GM18868 (cell line): ENCODE results near the gene AKR1C4.
"Not testable (repeated sequence)": the region's sequence is repeated elsewhere in the genome, so short reads cannot be mapped to it uniquely, and the experiment has no call there.

ENCODE experiments used
- ATAC-seq: cut with Tn5 transposase; IDR thresholded peaks from one replicate; pipeline ENCODE4 v1.9.1; 2021; ENCODE audit warnings: mild to moderate bottlenecking, moderate library complexity; ENCODE audit not compliant: unreplicated experiment

The AKR1C4 gene

DNA sequence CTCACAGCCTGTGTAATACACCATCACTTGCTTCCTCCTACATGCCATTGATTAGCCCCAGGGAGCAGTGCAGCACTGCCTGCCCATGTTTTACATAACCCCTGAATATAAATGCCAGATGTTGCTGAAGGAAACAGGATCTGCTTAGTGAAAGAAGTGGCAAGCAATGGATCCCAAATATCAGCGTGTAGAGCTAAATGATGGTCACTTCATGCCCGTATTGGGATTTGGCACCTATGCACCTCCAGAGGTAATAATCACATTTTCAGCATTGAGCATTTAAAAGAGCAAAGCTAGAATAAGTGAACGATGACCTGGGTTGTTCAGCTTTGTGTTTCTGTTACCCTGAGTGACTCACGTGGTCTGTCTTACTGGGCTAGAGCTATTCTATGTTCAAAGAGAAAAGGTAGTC, at the start of gene AKR1C4:
Gene AKR1C4, plus strand, starts transcription at position 136 of the 412 bp plus-strand sequence. Its CDS starts 31 bp downstream, at position 167.
- no peak for ATAC-seq

DNA sequence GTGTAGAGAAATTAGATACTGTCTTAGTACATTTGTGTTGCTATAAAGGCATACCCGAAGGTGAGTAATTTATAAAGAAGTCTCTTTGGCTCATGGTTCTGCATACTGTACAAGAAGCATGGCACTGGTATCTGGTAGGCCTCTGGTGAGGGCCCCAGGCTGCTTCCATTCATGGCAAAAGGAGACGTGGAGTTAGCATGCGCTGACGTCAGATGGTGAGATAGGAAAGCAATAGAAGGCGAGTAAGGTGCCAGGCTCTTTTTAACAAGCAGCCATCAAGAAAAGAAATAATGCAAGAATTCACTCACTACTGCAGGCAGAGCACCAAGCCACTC, 49.8 kb upstream of the AKR1C4 start:
- no peak for ATAC-seq

DNA sequence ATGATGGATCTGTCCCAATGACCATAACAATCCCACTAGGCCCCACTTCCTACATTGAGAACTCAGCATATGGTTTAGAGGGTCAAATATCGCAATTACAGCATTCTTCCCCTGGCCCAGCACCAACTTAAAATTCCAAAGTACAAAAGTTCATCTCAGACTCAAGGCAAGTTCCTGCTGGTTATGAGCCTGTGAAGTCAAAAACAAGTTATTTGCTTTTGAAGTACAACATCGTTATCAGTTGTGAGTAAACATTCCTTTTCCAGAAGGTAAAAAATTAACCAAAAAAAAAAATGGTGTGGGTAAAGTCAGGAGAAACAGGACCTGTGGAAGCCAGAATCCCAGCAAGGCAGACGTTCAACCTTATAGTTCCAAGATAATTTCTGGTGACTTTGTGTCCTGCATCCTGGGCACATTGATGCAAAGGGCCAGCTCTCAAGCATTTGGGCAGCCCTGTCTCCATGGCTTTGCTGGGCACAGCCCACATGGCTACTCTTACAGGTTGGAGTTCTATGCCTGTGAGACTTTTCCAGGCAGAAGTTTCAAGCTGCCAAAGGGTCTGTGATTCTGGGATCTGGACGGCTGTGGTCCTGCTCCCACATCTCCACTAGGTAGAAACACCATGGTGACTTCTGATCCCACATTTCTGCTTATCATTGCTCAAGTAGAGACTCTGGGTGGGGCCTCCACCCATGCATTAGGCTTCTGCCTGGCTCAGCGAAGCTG, 49.2 kb upstream of the AKR1C4 start:
- no peak for ATAC-seq

DNA sequence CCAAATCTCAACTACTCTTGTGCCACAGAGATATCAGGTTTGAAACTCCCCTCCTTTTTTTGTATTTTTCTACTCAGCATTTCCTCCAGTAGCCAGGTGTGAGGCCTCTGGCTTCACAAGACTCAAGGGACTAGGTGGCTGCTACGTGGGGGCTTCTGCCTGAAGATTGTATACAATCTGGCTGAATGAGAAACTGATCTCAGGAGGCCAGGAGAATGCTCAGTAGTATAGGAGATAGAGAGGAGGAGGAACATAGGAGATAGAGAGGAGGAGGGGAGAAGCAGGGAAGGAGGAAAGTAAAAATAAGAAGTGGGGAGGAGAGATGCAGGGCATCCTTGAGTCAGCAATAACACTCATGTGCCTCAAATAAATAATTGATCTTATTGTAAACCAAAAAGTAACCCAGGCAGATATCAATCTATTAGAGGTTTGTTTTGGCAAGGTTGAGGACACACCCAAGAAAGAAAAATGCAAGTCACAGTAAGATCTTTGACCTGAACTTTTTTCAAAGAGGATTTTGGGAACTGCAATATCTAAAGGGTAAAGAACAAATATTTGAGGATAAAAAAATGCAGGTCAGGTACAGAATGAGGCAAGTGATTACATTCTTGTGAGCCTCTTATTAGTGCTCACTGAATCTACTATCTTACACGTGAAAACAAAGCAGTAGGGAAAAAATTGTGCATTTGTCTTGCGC, 48.5 kb upstream of the AKR1C4 start:
- no peak for ATAC-seq

DNA sequence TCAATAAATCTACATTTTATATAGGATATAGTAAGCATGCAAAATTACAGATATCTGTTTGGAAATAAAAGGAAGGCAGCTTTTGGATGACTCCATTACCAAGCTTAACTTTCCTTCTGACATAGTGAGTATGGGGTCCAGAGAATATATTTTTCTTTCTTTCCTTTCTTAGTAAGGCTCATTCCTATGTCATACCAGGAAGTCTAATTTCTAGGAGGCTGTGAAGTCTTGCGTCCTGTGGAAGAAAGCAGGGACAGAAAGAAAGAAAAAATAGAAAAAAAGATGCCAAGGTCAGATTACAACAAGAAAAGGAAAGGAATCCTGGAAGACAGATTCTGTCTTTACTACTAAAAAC, 48.0 kb upstream of the AKR1C4 start:
- no peak for ATAC-seq

DNA sequence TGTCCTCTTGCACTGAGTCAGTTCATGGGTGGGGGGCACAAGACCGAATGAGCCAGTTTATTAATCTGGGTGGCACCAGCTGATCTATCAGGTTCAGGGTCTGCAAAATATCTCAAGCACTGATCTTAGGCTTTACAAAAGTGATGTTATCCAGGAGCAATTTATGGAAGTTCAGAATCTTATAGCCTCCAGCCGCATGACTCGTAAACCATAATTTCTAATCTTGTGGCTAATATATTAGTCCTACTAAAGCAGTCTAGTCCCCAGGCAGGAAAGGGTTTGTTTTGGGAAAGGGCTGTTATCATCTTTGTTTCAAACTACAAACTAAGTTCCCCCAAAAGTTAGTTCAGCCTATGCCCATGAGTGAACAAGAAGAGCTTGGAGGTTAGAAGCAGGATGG, 45.6 kb upstream of the AKR1C4 start:
- no peak for ATAC-seq

DNA sequence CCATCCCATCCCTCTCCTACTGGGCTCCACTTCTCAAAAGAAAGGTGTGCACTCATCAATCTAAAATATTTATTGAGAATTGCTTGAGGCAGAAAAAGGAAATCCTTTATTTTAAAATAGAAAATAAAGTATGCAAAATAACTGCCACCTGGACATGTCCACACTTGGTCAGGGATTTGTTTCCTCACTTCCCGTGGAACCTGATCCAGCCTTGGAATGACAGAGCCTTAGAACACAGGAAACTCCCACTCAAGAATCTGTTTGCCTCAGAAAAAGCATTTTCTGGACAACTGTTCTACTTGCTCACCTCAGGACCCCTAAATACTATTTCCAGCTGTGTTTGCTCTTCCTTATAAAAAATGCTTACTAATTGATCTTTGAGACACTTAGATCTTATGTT, 40.7 kb upstream of the AKR1C4 start:
- ATAC-seq: no peak

DNA sequence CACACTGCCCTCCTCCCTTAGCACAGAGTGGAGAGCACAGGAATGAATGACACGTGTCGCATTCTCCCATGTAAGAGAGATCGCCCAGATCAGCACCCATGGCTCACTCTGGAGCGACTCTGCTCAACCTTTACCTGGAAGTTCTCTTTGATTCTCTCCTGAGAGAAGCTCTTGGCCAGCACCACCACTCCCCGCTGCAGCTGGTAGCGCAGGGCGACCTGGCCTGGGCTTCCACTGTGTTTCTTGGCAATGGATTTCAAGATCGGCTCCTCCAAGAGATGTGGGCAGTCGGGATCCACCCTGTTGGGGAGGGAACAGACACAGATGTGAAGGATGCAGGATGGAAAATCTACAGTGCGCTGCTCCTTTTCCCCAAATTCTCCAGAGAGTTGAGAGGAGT, 39.1 kb upstream of the AKR1C4 start:
- ATAC-seq: no peak

DNA sequence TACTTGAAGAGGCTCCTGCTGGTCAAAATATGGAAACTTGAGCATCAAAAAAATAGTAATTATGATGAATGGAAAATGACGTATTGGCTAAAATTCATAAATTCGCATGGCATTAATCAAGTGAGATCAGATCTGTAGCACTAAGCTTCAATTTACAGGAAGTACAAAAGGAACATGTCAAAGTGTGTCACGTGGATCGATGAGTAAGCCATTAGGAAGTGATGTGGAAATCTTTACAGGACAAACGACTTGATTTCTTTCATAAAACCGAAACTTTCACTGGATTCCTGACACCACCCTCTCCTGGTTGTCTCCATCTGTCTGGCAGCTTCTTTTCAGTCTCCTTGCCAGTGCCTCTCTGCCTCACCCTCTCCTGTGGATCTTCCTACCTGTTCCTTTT, 37.5 kb upstream of the AKR1C4 start:
- ATAC-seq: no peak

DNA sequence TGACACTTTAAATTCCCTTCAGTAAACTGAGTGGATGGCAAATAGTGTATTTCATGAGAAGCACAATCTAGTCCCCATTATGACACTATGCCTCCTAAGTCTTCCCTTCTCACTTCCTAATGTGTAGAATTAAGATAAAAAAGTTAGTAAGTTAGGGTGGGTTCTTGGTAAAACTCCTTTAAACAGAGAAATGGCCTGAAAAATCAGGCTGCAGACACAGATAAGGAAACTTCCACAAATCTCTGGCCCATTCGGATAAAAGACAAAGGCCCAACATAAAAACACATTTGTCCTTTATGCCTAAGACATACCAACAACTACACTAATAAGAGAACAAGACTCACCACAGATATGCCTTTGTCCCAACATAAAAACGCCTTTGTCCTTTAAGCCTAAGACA, 33.1 kb upstream of the AKR1C4 start:
- ATAC-seq: no peak

DNA sequence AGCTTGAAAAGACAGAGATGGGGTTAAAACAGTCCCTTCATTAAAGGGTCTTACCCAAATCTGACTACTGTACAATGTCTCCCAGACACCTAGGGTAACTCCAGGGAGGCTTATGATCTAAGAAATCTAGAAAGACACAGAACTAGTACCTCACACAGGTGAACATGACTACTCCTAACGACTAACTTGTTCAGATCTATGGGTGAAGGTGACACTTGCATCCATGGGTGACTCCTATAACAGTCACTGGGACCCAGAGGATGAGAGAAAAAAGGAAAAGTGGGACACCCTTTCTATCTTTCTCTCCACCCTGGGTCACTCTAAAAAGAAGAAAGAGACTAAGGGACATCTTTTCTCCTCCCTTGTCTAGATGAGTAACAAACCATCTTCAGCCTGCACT, 30.9 kb upstream of the AKR1C4 start:
- no peak for ATAC-seq

DNA sequence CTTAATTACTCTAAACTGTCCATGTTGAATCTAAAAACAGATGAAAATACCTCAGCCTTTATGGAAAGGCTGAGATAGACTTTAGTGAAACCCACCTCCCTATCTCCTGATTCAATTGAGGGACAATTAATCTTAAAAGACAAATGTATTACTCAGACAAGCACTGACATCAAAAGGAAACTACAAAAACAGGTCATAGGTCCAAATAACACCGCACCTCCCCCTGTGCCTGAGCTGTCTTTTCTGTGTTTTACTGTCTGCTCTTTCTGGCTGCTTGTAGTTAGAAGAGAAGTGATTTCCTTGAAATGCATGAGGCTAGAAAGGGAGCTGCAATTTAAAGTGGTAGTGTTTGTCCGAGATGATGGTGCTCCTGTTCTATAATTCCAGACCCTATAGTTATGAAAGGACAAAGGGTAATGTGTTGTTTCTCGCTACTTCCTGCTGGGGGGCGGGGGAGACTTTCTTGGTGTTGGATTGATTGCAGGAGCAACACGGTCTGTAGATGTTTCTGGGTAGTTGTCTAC, 27.7 kb upstream of the AKR1C4 start:
- no peak for ATAC-seq

DNA sequence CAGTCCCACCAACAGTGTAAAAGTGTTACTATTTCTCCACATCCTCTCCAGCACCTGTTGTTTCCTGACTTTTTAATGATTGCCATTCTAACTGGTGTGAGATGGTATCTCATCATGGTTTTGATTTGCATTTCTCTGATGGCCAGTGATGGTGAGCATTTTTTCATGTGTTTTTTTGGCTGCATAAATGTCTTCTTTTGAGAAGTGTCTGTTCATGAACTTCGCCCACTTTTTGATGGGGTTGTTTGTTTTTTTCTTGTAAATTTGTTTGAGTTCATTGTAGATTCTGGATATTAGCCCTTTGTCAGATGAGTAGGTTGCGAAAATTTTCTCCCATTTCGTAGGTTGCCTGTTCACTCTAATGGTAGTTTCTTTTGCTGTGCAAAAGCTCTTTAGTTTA, 21.1 kb upstream of the AKR1C4 start:
- not testable (repeated sequence) for ATAC-seq

DNA sequence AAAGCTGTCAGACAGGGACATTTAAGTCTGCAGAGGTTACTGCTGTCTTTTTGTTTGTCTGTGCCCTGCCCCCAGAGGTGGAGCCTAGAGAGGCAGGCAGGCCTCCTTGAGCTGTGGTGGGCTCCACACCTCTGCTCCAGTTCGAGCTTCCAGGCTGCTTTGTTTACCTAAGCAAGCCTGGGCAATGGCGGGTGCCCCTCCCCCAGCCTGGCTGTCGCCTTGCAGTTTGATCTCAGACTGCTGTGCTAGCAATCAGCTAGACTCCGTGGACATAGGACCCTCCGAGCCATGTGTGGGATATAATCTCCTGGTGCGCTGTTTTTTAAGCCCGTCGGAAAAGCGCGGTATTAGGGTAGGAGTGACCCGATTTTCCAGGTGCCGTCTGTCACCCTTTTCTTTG, 16.1 kb upstream of the AKR1C4 start:
- not testable (repeated sequence) for ATAC-seq

DNA sequence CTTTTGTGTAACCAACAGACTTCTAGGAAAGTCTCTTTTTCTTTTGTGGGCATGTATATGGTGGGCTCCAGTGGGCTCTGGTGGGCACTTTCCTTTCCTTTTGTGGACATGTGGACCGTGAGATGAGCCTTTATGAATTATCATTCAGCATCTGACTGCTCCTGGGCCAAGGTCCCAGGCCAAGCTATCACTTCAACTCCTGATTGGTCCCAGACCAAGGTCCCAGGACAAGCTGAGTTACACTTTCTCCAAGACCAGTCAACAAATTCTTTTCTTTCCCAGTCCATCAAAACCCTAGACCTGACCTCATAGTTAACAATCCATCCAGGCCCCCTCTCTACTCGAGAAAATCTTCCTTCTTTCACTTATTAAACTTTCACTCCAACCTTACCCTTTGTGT, 12.7 kb upstream of the AKR1C4 start:
- no peak for ATAC-seq

DNA sequence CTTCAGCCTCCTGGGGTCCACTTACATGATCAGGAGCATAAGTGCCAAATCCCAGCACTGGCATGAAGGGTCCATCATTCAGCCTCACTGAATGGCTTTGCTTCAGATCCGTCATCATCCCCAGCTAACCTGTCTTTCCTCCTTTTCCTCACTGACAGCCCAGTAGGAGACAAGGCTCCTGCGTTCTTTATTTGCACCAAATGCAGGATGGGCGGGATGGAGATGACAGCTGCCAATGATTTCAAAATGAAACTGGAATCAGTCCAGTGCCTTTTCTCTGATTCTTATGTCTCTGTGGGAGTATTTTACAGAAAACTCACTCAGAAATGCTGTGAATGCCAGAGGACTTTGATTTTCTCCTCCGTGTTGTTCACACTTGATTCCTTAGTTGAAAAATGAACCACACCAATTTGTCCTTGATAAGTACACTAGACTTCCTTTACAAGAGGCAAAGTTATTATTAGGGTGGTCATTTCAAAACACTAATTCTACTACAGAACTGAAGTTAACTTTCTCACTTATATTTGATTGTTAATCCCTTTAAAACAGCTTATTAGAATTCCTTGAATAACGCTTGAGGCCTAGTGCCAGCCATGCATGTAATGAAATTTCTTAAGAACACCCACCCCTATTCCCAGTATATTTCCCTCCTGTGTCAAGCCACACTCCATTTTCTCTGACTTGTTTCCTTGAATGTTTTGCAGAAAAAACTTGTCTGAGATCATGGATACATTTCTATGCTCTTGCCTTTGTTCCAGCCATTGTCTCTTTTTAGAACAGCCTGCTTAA, 11.5 kb upstream of the AKR1C4 start, which contains the start of gene AKR1C8:
Gene AKR1C8, minus strand, starts transcription at position 164 of the 789 bp plus-strand sequence. Its CDS starts 46 bp downstream, at position 118.
- no peak for ATAC-seq

DNA sequence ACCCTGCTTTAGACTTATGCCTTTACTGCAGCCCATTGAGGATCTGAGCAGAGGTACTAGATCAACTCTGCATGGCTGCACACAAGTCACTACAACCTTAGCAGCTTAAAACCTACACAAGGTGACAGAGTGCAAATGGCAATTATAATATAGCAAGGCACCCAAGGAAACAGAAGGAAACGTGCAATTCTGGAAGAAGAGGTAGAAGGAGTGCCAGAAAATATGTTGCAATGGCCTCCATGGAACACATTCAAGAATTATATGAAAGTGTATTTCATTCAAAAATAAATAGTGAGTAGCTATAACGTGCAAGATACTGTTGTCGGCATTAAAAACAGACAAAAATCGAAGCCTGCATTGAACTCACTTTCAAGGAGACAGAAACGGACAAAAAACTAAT, 8.8 kb upstream of the AKR1C4 start:
- no peak for ATAC-seq

DNA sequence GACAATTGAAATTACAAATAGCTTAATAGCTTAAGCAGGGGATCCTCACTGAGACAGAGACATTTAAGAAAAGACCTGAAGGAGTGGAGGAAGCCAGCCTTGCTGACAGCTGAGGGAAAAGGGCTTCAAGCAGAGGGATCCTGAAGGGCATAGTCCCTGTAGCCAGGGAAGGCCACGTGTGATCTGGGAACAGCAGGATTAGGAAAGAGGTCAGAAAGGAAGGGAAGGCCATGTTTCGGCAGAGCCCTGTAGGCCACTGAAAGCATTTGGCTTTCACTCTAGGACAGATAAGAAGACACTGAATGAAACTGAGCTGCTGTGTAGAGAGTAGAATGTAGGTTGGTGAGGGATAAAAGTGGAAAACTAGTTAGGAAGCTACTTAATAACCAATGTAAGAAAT, 8.3 kb upstream of the AKR1C4 start:
- no peak for ATAC-seq

DNA sequence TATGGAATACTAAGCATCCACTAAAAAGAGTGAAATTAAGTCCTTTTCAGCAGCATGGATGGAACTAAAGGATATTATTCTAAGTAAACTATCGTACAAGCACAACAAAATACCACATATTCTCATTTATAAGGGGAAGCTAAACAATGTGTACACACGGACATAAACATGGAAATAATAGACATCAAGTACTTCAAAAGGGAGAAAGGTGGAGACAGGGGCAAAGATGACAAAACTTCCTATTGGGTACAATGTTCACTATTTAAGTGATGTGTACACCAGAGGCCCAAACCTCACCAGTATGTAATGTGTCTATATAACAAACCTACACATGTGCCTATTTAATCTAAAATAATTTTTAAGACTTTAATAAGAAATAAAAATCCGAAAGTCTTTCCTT, 2.2 kb upstream of the AKR1C4 start:
- no peak for ATAC-seq

DNA sequence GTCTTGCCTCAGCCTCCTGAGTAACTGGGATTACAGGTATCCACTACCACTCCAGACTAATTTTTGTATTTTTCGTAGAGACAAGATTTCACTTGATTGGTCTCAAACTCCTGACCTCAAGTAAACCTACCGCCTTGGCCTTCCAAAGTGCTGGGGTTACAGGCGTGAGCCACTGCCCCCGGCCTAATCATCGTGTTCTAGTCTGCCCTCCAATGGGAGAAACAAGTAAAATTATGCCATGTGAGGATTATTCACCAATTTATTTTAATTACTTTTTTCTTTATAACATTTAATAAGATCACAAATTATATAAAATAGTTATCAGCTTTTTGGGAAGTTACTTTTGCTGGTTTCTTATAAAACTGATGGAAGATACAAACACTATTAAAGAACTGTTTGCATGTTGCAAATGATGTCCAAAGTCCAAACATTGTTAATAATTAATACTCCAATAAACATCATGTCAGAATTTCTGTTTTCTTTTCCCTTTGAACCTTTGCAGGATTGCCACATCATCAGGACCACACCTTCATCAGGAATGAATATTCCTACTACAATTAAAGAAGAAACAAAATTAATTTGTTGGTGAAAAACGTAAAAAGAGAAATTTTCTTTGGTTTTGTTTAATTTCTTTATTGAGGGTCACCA, 786 bp upstream of the AKR1C4 start:
- ATAC-seq: no peak

DNA sequence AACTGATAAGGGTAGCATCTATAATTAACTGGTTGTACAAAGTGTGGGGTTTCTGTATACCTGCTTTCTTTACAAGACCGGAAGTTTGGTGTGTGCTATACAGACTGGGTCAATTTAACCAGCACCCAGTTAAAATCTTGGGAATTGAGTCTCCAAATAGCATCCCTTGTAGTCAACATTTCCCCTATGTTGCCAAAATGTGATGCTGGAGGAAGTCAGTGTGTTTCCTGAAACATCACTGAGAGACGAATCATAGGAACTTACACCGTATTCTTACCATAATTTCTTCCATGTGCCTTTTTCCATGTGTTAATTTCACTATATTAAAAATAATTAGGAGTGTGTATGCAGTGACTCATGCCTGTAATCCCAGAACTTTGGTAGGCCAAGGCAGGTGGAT, 1.7 kb downstream of the AKR1C4 start:
- no peak for ATAC-seq
